Mammary epithelial cell (primary cell): ENCODE results near the gene BMP8A.

Source experiments
- EZH2 ChIP-seq: IDR thresholded peaks from 2 replicates; pipeline ENCODE4 v1.6.1; 2012; ENCODE audit warnings: low read length, inconsistent platforms, borderline replicate concordance
- TF ChIP-seq, protein P1 (sequence below), 2 donors: IDR thresholded peaks in 1 of 2; conservative IDR thresholded peaks in 1 of 2; 2 replicates each; pipeline ENCODE4 v1.5.1; 2011 to 2012; ENCODE audit warnings: inconsistent platforms in 2 of 2, low read length in 2 of 2, mild to moderate bottlenecking in 2 of 2, control low read depth in 1 of 2, low read depth in 1 of 2; ENCODE audit not compliant: insufficient read depth in 1 of 2; ENCODE audit errors: extremely low read depth in 1 of 2

- TF ChIP-seq, protein P1, sequence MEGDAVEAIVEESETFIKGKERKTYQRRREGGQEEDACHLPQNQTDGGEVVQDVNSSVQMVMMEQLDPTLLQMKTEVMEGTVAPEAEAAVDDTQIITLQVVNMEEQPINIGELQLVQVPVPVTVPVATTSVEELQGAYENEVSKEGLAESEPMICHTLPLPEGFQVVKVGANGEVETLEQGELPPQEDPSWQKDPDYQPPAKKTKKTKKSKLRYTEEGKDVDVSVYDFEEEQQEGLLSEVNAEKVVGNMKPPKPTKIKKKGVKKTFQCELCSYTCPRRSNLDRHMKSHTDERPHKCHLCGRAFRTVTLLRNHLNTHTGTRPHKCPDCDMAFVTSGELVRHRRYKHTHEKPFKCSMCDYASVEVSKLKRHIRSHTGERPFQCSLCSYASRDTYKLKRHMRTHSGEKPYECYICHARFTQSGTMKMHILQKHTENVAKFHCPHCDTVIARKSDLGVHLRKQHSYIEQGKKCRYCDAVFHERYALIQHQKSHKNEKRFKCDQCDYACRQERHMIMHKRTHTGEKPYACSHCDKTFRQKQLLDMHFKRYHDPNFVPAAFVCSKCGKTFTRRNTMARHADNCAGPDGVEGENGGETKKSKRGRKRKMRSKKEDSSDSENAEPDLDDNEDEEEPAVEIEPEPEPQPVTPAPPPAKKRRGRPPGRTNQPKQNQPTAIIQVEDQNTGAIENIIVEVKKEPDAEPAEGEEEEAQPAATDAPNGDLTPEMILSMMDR (conservative IDR thresholded peaks at IDR 0.05 in 1 of 2, IDR thresholded peaks at IDR 0.05 in 1 of 2; ENCODE audit: extremely low read depth in 1 of 2, insufficient read depth in 1 of 2, low read depth in 1 of 2, low read length in 2 of 2): no peak
- no peak for TF ChIP-seq EZH2
Observed at GRCh38 chr1:39494671-39495410, 3.4 kb downstream of the BMP8A start.
